HCT116 (cell line): ENCODE data around the gene PTGR3. TPM values are rescaled to one million over a fixed set of nuclear protein-coding genes. Genes with fewer than 3 reads are reported as not detected.

Source experiments
- ATAC-seq: fragments of 200-7000 bp; cut with Tn5 transposase; 2 replicates; pipeline ENCODE4 v1.9.1; 2020; ENCODE audit warnings: mild to moderate bottlenecking, moderate library complexity
- BruUV-seq: library from RNA; stranded (reverse); fragments of 400-500 nt; replicated peaks from 2 replicates; lab custom pipeline; 2021; lab: Mats Ljungman, UMichigan
- CTCF ChIA-PET: fragments of 300-600 bp; sonication (Branson Sonifier 250); formaldehyde crosslinking; loops from one replicate; lab custom pipeline; 2021; ENCODE audit warnings: antibody characterized with exemption; lab: Charles Lee
- POLR2A ChIA-PET: fragments of 300-600, 350-600 bp; sonication (Branson Sonifier 250); formaldehyde crosslinking; loops from one replicate; lab custom pipeline; 2021; ENCODE audit warnings: antibody characterized with exemption; lab: Charles Lee
- RAD21 ChIA-PET, 2 experiments: fragments of 300-600 bp; sonication (Branson Sonifier 250); formaldehyde crosslinking; loops; one replicate each; lab custom pipeline; 2023; ENCODE audit warnings: low total read pairs in 2 of 2; ENCODE audit not compliant: uncharacterized antibody in 2 of 2, unreplicated experiment in 2 of 2, low non-redundant PET in 1 of 2; lab: Charles Lee
- DNase-seq: peaks from one replicate; pipeline ENCODE4 v3.0.0-alpha.2; 2010; ENCODE audit warnings: low read depth, low spot score
- H2AFZ ChIP-seq: fragments of 200-600 bp; shearing (Covaris generic), sonication (generic); 2 replicates; pipeline ENCODE4 v1.6.1; 2017; ENCODE audit warnings: low read depth, mixed run types, mixed read lengths, antibody characterized with exemption, low read length; ENCODE audit not compliant: poor library complexity, severe bottlenecking
- H3K27ac ChIP-seq: 2 replicates; pipeline ENCODE4 v1.5.1; 2012; ENCODE audit warnings: low read depth, low read length
- H3K27me3 ChIP-seq: fragments of 200-600 bp; sonication (generic); 2 replicates; pipeline ENCODE4 v1.6.1; 2016; ENCODE audit warnings: mixed run types, low read length, mixed read lengths; ENCODE audit not compliant: insufficient read depth
- H3K36me3 ChIP-seq, 2 experiments: fragments of 200-500 bp in 1 of 2; fragments of 200-600 bp in 1 of 2; sonication (Bioruptor generic) in 1 of 2; sonication (generic) in 1 of 2; 2 replicates each; pipeline versions ENCODE4 v1.5.1 to v1.6.1; 2014 to 2016; ENCODE audit warnings: low read length in 2 of 2, inconsistent platforms in 1 of 2, mixed read lengths in 1 of 2, mixed run types in 1 of 2; ENCODE audit not compliant: insufficient read depth in 2 of 2, control insufficient read depth in 1 of 2
- H3K4me1 ChIP-seq, 2 experiments: fragments of 200-600 bp in 1 of 2; sonication (generic) in 1 of 2; 2 replicates each; pipeline versions ENCODE4 v1.5.1 to v1.6.1; 2012 to 2017; ENCODE audit warnings: low read length in 2 of 2, inconsistent platforms in 1 of 2, mild to moderate bottlenecking in 1 of 2, mixed read lengths in 1 of 2, mixed run types in 1 of 2, moderate library complexity in 1 of 2; ENCODE audit not compliant: insufficient read depth in 2 of 2, control insufficient read depth in 1 of 2
- H3K4me2 ChIP-seq: fragments of 200-600 bp; sonication (generic); 2 replicates; pipeline ENCODE4 v1.6.1; 2017; ENCODE audit warnings: mixed run types, low read length, mixed read lengths
- H3K4me3 ChIP-seq, 2 experiments: fragments of 200-600 bp in 1 of 2; sonication (generic) in 1 of 2; replicated peaks in 1 of 2; 2 replicates each; pipeline ENCODE4 v1.5.1; 2011 to 2016; ENCODE audit warnings: low read length in 2 of 2, control low read depth in 1 of 2, low read depth in 1 of 2, mild to moderate bottlenecking in 1 of 2, mixed read lengths in 1 of 2, mixed run types in 1 of 2
- H3K79me2 ChIP-seq: fragments of 200-600 bp; sonication (generic); 2 replicates; pipeline ENCODE4 v1.6.1; 2017; ENCODE audit warnings: mild to moderate bottlenecking, mixed run types, low read length, moderate library complexity, mixed read lengths; ENCODE audit not compliant: insufficient read depth
- H3K9ac ChIP-seq: fragments of 200-600 bp; sonication (generic); 2 replicates; pipeline ENCODE4 v1.6.1; 2016; ENCODE audit warnings: low read length, mixed read lengths
- H3K9me2 ChIP-seq: fragments of 200-600 bp; sonication (generic), shearing (Covaris generic); 2 replicates; pipeline ENCODE4 v1.6.1; 2017; ENCODE audit warnings: mixed run types, mild to moderate bottlenecking, moderate library complexity; ENCODE audit not compliant: insufficient read depth
- H3K9me3 ChIP-seq, 2 experiments: fragments of 200-500 bp in 1 of 2; fragments of 200-600 bp in 1 of 2; sonication (Bioruptor generic) in 1 of 2; sonication (generic) in 1 of 2; 2 replicates each; pipeline ENCODE4 v1.6.1; 2014 to 2017; ENCODE audit warnings: low read length in 2 of 2, mixed read lengths in 2 of 2, inconsistent platforms in 1 of 2, low read depth in 1 of 2, mild to moderate bottlenecking in 1 of 2, mixed run types in 1 of 2, moderate library complexity in 1 of 2; ENCODE audit not compliant: control insufficient read depth in 1 of 2, insufficient read depth in 1 of 2
- H4K20me1 ChIP-seq: fragments of 200-600 bp; sonication (generic), shearing (Covaris generic); 2 replicates; pipeline ENCODE4 v1.6.1; 2017; ENCODE audit warnings: mixed run types, mild to moderate bottlenecking, moderate library complexity; ENCODE audit not compliant: insufficient read depth
- ATF3 ChIP-seq: IDR thresholded peaks from 2 replicates; pipeline ENCODE4 v1.6.1; 2012
- CBX3 ChIP-seq: IDR thresholded peaks from 2 replicates; pipeline ENCODE4 v1.6.1; 2012; ENCODE audit warnings: low read depth
- CEBPB ChIP-seq: IDR thresholded peaks from 2 replicates; pipeline ENCODE4 v1.6.1; 2012; ENCODE audit warnings: low read depth
- CTCF ChIP-seq, 3 experiments: fragments of 200-600 bp in 1 of 3; sonication (generic) in 1 of 3; IDR thresholded peaks in 2 of 3; conservative IDR thresholded peaks in 1 of 3; 2 replicates each; pipeline ENCODE4 v1.5.1; 2012 to 2017; ENCODE audit warnings: low read depth in 2 of 3, low read length in 2 of 3, antibody characterized with exemption in 1 of 3, borderline replicate concordance in 1 of 3, control low read depth in 1 of 3, mild to moderate bottlenecking in 1 of 3, mixed read lengths in 1 of 3, mixed run types in 1 of 3, moderate library complexity in 1 of 3; ENCODE audit not compliant: insufficient read depth in 1 of 3
- ELF1 ChIP-seq: IDR thresholded peaks from 2 replicates; pipeline ENCODE4 v1.6.1; 2012; ENCODE audit warnings: low read depth, borderline replicate concordance
- EZH2 ChIP-seq: fragments of 200-600 bp; sonication (generic); IDR thresholded peaks from 2 replicates; pipeline ENCODE4 v1.6.1; 2017; ENCODE audit warnings: antibody characterized with exemption, mixed run types
- EZH2phosphoT487 ChIP-seq: fragments of 200-600 bp; IDR thresholded peaks from 2 replicates; pipeline ENCODE4 v1.6.1; 2018; ENCODE audit warnings: antibody characterized with exemption, borderline replicate concordance
- FOSL1 ChIP-seq: IDR thresholded peaks from 2 replicates; pipeline ENCODE4 v1.6.1; 2012; ENCODE audit warnings: low read depth
- JUND ChIP-seq: IDR thresholded peaks from 2 replicates; pipeline ENCODE4 v1.6.1; 2012
- MAX ChIP-seq: IDR thresholded peaks from 2 replicates; pipeline ENCODE4 v1.6.1; 2012
- POLR2A ChIP-seq: IDR thresholded peaks from 2 replicates; pipeline ENCODE4 v1.7.0; 2011; ENCODE audit warnings: borderline replicate concordance; ENCODE audit not compliant: insufficient read depth, insufficient read length; ENCODE audit errors: extremely low read depth
- POLR2AphosphoS5 ChIP-seq: IDR thresholded peaks from 2 replicates; pipeline ENCODE4 v1.6.1; 2011; ENCODE audit warnings: mild to moderate bottlenecking, low read depth, low read length, moderate library complexity
- RAD21 ChIP-seq: IDR thresholded peaks from 2 replicates; pipeline ENCODE4 v1.6.1; 2012; ENCODE audit warnings: low read depth, mild to moderate bottlenecking
- REST ChIP-seq: IDR thresholded peaks from 2 replicates; pipeline ENCODE4 v1.6.1; 2012; ENCODE audit warnings: low read depth
- SIN3A ChIP-seq: IDR thresholded peaks from 2 replicates; pipeline ENCODE4 v1.6.1; 2012; ENCODE audit warnings: low read depth
- SP1 ChIP-seq: IDR thresholded peaks from 2 replicates; pipeline ENCODE4 v1.6.1; 2012; ENCODE audit warnings: low read depth
- SRF ChIP-seq: IDR thresholded peaks from 2 replicates; pipeline ENCODE4 v1.6.1; 2012; ENCODE audit warnings: low read depth
- ZBTB33 ChIP-seq: IDR thresholded peaks from 2 replicates; pipeline ENCODE4 v1.6.1; 2011; ENCODE audit warnings: mild to moderate bottlenecking, low read length, moderate library complexity; ENCODE audit not compliant: insufficient replicate concordance; ENCODE audit errors: extremely low read depth
- ZFX ChIP-seq: fragments of 450-650 bp; IDR thresholded peaks from 2 replicates; pipeline ENCODE4 v1.6.1; 2017
- ZNF274 ChIP-seq: fragments of 200-500 bp; sonication (Bioruptor generic); IDR thresholded peaks from 2 replicates; pipeline ENCODE4 v1.6.1; 2014; ENCODE audit warnings: mild to moderate bottlenecking, low read depth, low read length, inconsistent platforms
- intact Hi-C: fragments of 100-400 bp; cut with micrococcal nuclease; formaldehyde crosslinking; loops from 2 replicates; pipeline ENCODE4 v1.10.0; 2022
- total RNA-seq: library from RNA; stranded (reverse); gene quantifications from one replicate; pipeline ENCODE4 v1.2.1, GENCODE V29; 2021; ENCODE audit not compliant: unreplicated experiment

Gene PTGR3
- total RNA-seq, 1 experiment from 2014 or later = 25.3 TPM

GRCh38 chr18:75250471-75250821, 41.5 kb upstream of the PTGR3 start:
- POLR2A ChIA-PET = no interaction called here
- ATAC-seq (no peak), DNase-seq (no peak)
- CTCF ChIA-PET = no interaction called here
- H3K27ac ChIP-seq = no peak overlapping the region
- no peaks in the 10 kb centered on the region for H3K79me2 ChIP-seq
- no peaks in the 10 kb centered on the region for H3K9me2 ChIP-seq
- intact Hi-C loops = no loop called here
- no peak overlapping the region for H2AFZ ChIP-seq
- H3K9ac ChIP-seq = no peak overlapping the region
- H4K20me1 ChIP-seq = no peaks in the 10 kb centered on the region
- no peak overlapping the region for H3K4me2 ChIP-seq
- H3K27me3 ChIP-seq = no peaks in the 10 kb centered on the region
- H3K9me3 ChIP-seq = no peaks in the 10 kb centered on the region
- no peaks in the 10 kb centered on the region for H3K36me3 ChIP-seq
- no TSS peak for BruUV-seq
- no peak overlapping the region for H3K4me3 ChIP-seq
- H3K4me1 ChIP-seq = no peaks in the 10 kb centered on the region
- no peak for TF ChIP-seq ZFX
- TF ChIP-seq CTCF (IDR thresholded peaks at IDR 0.05 in 2 of 3, conservative IDR thresholded peaks at IDR 0.05 in 1 of 3; ENCODE audit: borderline replicate concordance in 1 of 3, insufficient read depth in 1 of 3, low read depth in 2 of 3, low read length in 2 of 3) = no peak
- no peak for TF ChIP-seq SIN3A
- TF ChIP-seq ELF1 = no peak
- no peak for TF ChIP-seq EZH2
- no peak for TF ChIP-seq FOSL1
- no peak for TF ChIP-seq POLR2AphosphoS5
- no peak for TF ChIP-seq SRF
- TF ChIP-seq RAD21 = no peak
- TF ChIP-seq ZNF274 = no peak
- no peak for TF ChIP-seq CBX3
- TF ChIP-seq MAX = no peak
- no peak for TF ChIP-seq JUND
- TF ChIP-seq CEBPB = no peak
- no peak for TF ChIP-seq ATF3
- TF ChIP-seq SP1 = no peak
- no peak for TF ChIP-seq EZH2phosphoT487
- no peak for TF ChIP-seq POLR2A
- TF ChIP-seq REST = no peak
- TF ChIP-seq ZBTB33 = no peak
- RAD21 ChIA-PET = no interaction called here
